Measurements from ENCODE around the gene CLDN3.
"Not testable (repeated sequence)": the region's sequence is repeated elsewhere in the genome, so short reads cannot be mapped to it uniquely, and the experiment has no call there.

Gene CLDN3

GRCh38 chr7:73795188-73795587 is 25.1 kb upstream of the CLDN3 start:
- not testable (repeated sequence) for H3K4me3 ChIP-seq (ENCODE audit: low read length); H3K9ac ChIP-seq (ENCODE audit: low read length); H3K27me3 ChIP-seq (ENCODE audit: control insufficient read depth, insufficient read depth, low read length); H3K36me3 ChIP-seq (ENCODE audit: control insufficient read depth, insufficient read depth, low read length); H3K27ac ChIP-seq (ENCODE audit: low read depth, low read length); H3K4me1 ChIP-seq (ENCODE audit: control insufficient read depth, insufficient read depth, low read length)

- H3K27ac ChIP-seq (ENCODE audit: low read depth, low read length); H3K36me3 ChIP-seq (ENCODE audit: control insufficient read depth, insufficient read depth, low read length); H3K4me1 ChIP-seq (ENCODE audit: control insufficient read depth, insufficient read depth, low read length); H3K9ac ChIP-seq (ENCODE audit: low read length); H3K27me3 ChIP-seq (ENCODE audit: control insufficient read depth, insufficient read depth, low read length); H3K4me3 ChIP-seq (ENCODE audit: low read length): not testable (repeated sequence)
These were observed 21.2 kb upstream of the CLDN3 start for GRCh38 chr7:73791170-73791690.

DNA sequence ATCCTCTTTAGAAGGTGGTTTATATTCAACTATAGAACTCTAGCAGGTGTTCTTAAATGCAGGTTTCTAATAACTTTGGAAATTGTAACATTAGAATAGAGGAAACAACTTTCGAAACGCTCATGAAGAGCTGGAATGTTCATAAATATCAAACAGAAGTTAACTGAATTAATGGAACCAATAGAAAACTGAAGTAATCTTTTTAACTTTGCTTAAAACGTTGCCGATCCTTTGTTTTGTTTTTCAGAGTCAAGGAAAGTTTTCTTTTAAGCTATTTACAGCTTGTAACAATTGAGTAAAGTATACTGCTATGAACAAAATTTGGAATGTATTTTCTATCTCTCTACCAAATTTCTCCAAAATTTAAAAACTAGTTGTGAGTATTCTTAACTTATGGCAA is 19.0 kb upstream of the CLDN3 start:
- Histone ChIP-seq H3K9ac (ENCODE audit: low read length) (no peak overlapping the region), H3K27ac (ENCODE audit: low read depth, low read length) (no peak overlapping the region), H3K4me3 (ENCODE audit: low read length) (no peak overlapping the region), H3K4me1 (ENCODE audit: control insufficient read depth, insufficient read depth, low read length) (no peaks in the 10 kb centered on the region), H3K36me3 (ENCODE audit: control insufficient read depth, insufficient read depth, low read length) (no peaks in the 10 kb centered on the region), H3K27me3 (ENCODE audit: control insufficient read depth, insufficient read depth, low read length) (no peaks in the 10 kb centered on the region)

GRCh38 chr7:73787786-73788048 is 17.6 kb upstream of the CLDN3 start:
- H3K36me3 ChIP-seq (ENCODE audit: control insufficient read depth, insufficient read depth, low read length); H3K27me3 ChIP-seq (ENCODE audit: control insufficient read depth, insufficient read depth, low read length); H3K4me3 ChIP-seq (ENCODE audit: low read length); H3K9ac ChIP-seq (ENCODE audit: low read length); H3K27ac ChIP-seq (ENCODE audit: low read depth, low read length); H3K4me1 ChIP-seq (ENCODE audit: control insufficient read depth, insufficient read depth, low read length): not testable (repeated sequence)

- no peak overlapping the region for H3K27ac ChIP-seq (ENCODE audit: low read depth, low read length)
- no peaks in the 10 kb centered on the region for H3K36me3 ChIP-seq (ENCODE audit: control insufficient read depth, insufficient read depth, low read length)
- H3K4me1 ChIP-seq (ENCODE audit: control insufficient read depth, insufficient read depth, low read length): no peaks in the 10 kb centered on the region
- no peak overlapping the region for H3K9ac ChIP-seq (ENCODE audit: low read length)
- no peaks in the 10 kb centered on the region for H3K27me3 ChIP-seq (ENCODE audit: control insufficient read depth, insufficient read depth, low read length)
- H3K4me3 ChIP-seq (ENCODE audit: low read length): no peak overlapping the region
These were observed 16.5 kb upstream of the CLDN3 start for GRCh38 chr7:73786588-73786987.

GRCh38 chr7:73779517-73779916 is 9.4 kb upstream of the CLDN3 start:
- Histone ChIP-seq H3K4me3 (ENCODE audit: low read length) (no peak overlapping the region), H3K9ac (ENCODE audit: low read length) (no peak overlapping the region), H3K36me3 (ENCODE audit: control insufficient read depth, insufficient read depth, low read length) (no peaks in the 10 kb centered on the region), H3K27me3 (ENCODE audit: control insufficient read depth, insufficient read depth, low read length) (no peaks in the 10 kb centered on the region), H3K27ac (ENCODE audit: low read depth, low read length) (no peak overlapping the region), H3K4me1 (ENCODE audit: control insufficient read depth, insufficient read depth, low read length) (no peaks in the 10 kb centered on the region)

GRCh38 chr7:73778801-73779389 is 8.8 kb upstream of the CLDN3 start:
- Histone ChIP-seq H3K4me1 (ENCODE audit: control insufficient read depth, insufficient read depth, low read length) (no peaks in the 10 kb centered on the region), H3K27me3 (ENCODE audit: control insufficient read depth, insufficient read depth, low read length) (no peaks in the 10 kb centered on the region), H3K36me3 (ENCODE audit: control insufficient read depth, insufficient read depth, low read length) (no peaks in the 10 kb centered on the region), H3K4me3 (ENCODE audit: low read length) (no peak overlapping the region), H3K27ac (ENCODE audit: low read depth, low read length) (no peak overlapping the region), H3K9ac (ENCODE audit: low read length) (no peak overlapping the region)

GRCh38 chr7:73774923-73775322 is 4.9 kb upstream of the CLDN3 start:
- Histone ChIP-seq H3K4me3 (ENCODE audit: low read length) (no peak overlapping the region), H3K9ac (ENCODE audit: low read length) (no peak overlapping the region), H3K4me1 (ENCODE audit: control insufficient read depth, insufficient read depth, low read length) (no peaks in the 10 kb centered on the region), H3K36me3 (ENCODE audit: control insufficient read depth, insufficient read depth, low read length) (no peaks in the 10 kb centered on the region), H3K27me3 (ENCODE audit: control insufficient read depth, insufficient read depth, low read length) (peaks cover 4% of the 10 kb centered on the region), H3K27ac (ENCODE audit: low read depth, low read length) (no peak overlapping the region)

- Histone ChIP-seq H3K36me3 (ENCODE audit: control insufficient read depth, insufficient read depth, low read length) (no peaks in the 10 kb centered on the region), H3K9ac (ENCODE audit: low read length) (no peak overlapping the region), H3K27me3 (ENCODE audit: control insufficient read depth, insufficient read depth, low read length) (peaks cover 11% of the 10 kb centered on the region), H3K27ac (ENCODE audit: low read depth, low read length) (no peak overlapping the region), H3K4me1 (ENCODE audit: control insufficient read depth, insufficient read depth, low read length) (no peaks in the 10 kb centered on the region), H3K4me3 (ENCODE audit: low read length) (peak overlapping the region; percentile 32)
These were observed 3.8 kb upstream of the CLDN3 start for GRCh38 chr7:73773700-73774517.

DNA sequence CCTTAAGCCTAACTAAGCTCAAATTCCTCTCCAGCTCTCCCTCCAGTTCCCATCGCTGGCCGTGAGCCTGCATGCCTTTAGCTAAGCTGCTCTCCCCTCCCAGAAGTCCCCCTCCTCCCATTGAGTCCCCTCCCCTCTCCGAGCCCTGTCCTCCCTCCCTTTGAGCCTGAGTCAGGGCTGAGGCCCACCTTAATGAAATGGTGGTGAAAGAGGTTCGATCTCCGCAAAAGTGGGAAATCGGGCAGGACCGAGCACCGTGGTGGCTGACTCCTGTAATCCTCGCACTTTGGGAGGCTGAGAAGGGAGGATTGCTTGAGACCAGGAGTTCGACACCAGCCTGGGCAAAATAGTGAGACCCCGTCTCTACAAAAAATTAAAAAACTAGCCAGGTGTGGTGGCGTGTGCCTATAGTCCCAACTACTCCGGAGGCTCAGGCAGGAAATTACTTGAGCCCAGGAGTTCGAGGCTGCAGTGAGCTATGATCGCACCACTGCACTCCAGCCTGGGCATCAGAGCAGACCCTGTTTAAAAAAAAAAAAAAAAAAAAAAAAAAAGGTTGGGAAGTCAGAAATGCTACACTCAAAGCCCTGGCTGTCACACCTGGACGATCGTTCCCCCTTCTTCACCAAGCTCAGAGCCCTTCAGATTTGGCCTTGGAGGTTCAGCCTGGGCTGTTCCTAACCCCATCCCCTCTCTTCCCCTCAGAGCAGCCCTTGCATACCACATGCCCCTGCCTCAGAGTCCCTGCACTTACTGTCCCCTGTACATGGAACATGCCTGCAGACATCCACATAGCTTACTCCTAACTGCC is 995 bp upstream of the CLDN3 start:
- Histone ChIP-seq H3K4me3 (ENCODE audit: low read length) (peak overlapping the region; percentile 46), H3K27me3 (ENCODE audit: control insufficient read depth, insufficient read depth, low read length) (peaks cover 11% of the 10 kb centered on the region), H3K36me3 (ENCODE audit: control insufficient read depth, insufficient read depth, low read length) (peaks cover 3% of the 10 kb centered on the region), H3K4me1 (ENCODE audit: control insufficient read depth, insufficient read depth, low read length) (no peaks in the 10 kb centered on the region), H3K9ac (ENCODE audit: low read length) (no peak overlapping the region), H3K27ac (ENCODE audit: low read depth, low read length) (no peak overlapping the region)

DNA sequence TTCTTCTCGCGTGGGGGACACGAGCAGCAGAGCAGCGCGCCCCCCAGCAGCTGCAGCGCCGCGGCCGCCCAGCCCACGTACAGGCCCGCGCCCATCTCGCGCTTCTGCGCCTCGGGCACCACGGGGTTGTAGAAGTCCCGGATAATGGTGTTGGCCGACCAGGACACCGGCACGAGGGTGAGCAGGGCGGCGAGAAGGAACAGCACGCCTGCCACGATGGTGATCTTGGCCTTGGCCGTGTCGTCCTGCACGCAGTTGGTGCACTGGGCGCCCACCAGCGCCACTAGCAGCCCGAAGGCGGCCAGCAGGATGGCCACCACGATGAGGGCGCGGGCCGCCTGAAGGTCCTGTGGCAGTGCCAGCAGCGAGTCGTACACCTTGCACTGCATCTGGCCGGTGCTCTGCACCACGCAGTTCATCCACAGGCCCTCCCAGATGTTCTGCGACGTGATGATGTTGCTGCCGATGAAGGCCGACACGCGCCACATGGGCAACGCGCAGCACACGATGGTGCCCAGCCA is 529 bp downstream of the CLDN3 start:
- Histone ChIP-seq H3K4me3 (ENCODE audit: low read length) (peak overlapping the region; percentile 70), H3K36me3 (ENCODE audit: control insufficient read depth, insufficient read depth, low read length) (peaks cover 3% of the 10 kb centered on the region), H3K9ac (ENCODE audit: low read length) (peak overlapping the region; percentile 77), H3K27me3 (ENCODE audit: control insufficient read depth, insufficient read depth, low read length) (peaks cover 11% of the 10 kb centered on the region), H3K4me1 (ENCODE audit: control insufficient read depth, insufficient read depth, low read length) (no peaks in the 10 kb centered on the region), H3K27ac (ENCODE audit: low read depth, low read length) (peak overlapping the region; percentile 51)

GRCh38 chr7:73768641-73769480 is 1.2 kb downstream of the CLDN3 start:
- H3K4me1 ChIP-seq (ENCODE audit: control insufficient read depth, insufficient read depth, low read length): no peaks in the 10 kb centered on the region
- peak overlapping the region; percentile 77 for H3K9ac ChIP-seq (ENCODE audit: low read length)
- peaks cover 11% of the 10 kb centered on the region for H3K27me3 ChIP-seq (ENCODE audit: control insufficient read depth, insufficient read depth, low read length)
- peaks cover 3% of the 10 kb centered on the region for H3K36me3 ChIP-seq (ENCODE audit: control insufficient read depth, insufficient read depth, low read length)
- H3K27ac ChIP-seq (ENCODE audit: low read depth, low read length): peak overlapping the region; percentile 51
- peak overlapping the region; percentile 70 for H3K4me3 ChIP-seq (ENCODE audit: low read length)
